ENCODE results near the gene CACNA2D1.

Gene CACNA2D1

GRCh38 chr7:82339958-82340357, 103.6 kb downstream of the CACNA2D1 start:
- DNase-seq: no peak

GRCh38 chr7:82335927-82336326, 107.7 kb downstream of the CACNA2D1 start:
- DNase-seq: no peak

DNA sequence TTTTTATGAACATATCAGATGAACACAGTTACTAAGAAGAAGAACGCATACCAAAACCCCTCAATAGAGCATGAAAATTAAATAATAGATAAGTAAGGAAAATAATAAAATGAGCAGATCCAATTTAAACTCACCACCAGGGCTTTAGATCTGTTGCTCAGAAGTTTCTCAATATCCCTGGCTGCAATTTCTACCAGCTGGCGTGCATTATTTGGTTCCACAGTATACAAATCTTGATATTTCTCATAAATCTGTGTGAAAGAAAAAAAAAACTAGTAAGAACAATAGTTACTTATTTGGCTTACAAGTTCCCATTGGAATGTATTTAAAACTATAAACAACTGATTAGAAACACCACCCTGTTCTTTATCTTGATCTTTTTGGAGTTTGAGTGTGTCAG, 108.6 kb downstream of the CACNA2D1 start:
- DNase-seq: no peak

DNA sequence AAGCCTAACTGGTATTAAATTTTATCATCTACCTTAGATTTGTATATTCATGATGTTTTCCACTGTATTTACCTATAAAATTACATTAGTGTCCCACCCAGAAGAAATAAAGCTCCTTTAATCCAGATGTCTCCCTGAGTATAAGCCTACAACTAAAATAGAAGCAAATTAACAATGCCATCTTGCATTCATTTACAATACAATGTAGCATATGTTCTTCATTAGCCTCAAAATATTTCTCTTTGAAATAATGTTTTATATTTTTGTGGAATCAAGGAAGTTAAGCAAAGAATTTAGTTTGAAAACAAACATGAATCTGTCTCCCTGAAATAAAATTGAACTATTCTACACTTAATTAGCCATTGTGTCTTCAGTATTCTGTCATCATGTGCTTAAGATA, 112.3 kb downstream of the CACNA2D1 start:
- DNase-seq: no peak

GRCh38 chr7:82330706-82331215, 112.8 kb downstream of the CACNA2D1 start:
- no peak for DNase-seq

- no peak for DNase-seq
These were observed 115.7 kb downstream of the CACNA2D1 start for GRCh38 chr7:82327898-82328297.

DNA sequence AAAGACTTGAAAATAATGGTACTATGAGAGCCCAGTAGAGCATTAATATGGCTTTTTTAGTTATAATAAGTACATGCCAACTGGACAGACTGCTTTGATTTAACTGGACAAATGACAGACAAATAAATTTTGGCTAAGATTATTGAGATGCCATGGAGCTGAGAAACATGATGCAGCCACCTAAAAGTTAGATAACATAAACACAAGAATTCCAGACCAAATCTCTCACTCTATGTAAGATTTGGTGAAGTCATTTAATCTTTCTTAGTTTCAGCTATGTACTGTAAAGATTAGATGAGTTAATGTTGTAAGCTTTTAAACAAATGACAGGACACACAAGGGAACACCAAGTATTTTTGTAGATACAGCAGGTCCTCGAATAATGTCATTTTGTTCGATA, 118.2 kb downstream of the CACNA2D1 start:
- DNase-seq: no peak

GRCh38 chr7:82323806-82324205, 119.8 kb downstream of the CACNA2D1 start:
- no peak for DNase-seq

DNA sequence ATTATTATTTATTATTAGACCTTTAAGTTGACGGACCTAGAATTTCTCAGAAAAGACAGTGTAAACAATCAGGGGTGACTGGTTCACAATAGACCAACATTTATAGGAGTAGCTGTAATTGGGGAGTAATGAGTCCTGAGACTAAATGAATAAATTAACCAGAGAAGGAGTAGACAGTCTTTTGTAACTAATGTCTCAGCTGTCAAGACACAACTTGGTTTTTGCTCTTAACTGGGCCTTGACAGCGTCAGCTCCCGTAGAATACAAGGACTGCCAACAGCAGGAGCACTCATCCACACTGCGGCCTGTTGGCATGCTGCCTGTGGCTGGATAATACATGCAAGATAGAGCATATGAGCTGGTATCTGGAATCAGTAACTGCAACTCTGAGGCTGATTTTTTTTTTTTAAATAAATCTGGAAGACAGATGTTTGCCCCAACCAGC, 123.9 kb downstream of the CACNA2D1 start:
- DNase-seq: no peak

DNA sequence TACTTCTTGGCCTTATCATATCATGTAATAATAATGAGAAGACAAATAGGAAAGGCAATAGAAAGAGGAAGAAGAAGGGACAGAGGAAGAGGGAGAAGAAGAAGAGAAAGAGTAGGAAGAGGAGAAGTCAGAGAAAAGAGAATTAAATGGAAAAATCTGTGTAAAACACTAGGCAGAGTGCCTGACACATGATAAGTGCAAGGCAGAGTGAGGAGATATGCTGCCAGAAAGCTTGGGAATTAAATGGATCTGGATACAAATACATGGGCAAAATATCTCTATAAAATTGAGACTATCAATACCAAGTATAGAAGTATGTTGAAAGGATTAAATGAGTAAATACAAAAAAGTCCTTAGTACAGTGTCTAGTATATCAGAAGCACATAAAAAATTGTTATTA, 124.8 kb downstream of the CACNA2D1 start:
- no peak for DNase-seq

DNA sequence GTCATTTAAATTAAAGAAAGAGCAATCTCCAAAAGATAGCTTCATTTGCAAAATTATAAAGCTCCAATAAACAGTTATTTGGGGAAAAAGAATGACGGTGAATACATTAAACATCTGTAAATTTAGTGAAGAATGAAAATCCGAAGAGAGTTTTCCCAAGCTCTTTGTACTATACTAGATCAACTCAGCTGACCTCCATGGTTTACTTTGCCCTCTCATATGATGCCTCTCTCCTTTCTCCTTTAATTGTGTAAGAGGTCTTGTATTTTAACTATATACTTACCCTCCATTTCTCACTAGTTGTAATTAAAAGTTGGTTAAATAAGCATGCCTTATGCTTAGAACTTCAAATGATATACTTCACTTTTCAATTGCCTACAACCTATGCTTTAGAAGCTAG, 125.8 kb downstream of the CACNA2D1 start:
- DNase-seq: no peak

DNA sequence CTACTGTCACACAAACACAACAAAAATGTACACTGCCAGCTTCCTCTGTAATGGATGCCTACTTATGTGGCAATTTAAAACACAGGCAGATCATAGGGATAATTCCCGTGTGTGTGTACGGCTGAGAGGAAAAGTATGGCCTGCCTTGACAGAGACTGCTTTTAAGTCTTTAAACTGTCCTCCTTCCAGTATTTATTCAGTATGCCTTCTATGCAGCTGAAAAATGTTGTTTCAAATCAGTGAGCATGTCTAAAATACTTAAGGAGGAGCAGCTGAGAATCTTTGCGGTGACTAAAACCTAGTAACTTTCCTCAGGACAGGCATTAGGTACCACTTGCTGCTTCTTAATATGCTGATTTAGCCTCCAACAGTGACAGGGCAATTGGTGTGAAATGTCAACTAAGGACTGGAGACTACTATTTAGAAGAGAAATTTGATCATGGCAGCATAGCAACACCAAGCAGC, 126.3 kb downstream of the CACNA2D1 start:
- DNase-seq: no peak

DNA sequence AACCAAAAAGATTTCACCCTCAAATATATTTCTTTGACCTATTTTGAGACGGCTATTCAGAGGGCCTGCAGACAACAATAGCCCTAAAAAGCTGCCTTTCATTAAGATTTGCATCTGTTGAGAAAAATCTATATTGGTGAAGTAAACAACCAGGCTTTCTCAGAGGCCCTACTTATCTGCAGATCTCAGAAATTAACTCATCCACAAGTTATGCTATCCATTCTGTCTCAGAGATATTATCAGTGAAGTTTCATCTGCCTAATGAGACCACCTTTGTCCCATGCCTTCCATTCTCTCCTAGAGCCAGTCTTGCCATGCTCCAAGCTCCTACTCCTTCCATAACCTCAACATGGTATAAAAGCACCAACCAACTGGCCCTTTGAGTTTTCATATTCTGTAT, 130.3 kb downstream of the CACNA2D1 start:
- DNase-seq: no peak

GRCh38 chr7:82312646-82313045, 130.9 kb downstream of the CACNA2D1 start:
- no peak for DNase-seq

DNA sequence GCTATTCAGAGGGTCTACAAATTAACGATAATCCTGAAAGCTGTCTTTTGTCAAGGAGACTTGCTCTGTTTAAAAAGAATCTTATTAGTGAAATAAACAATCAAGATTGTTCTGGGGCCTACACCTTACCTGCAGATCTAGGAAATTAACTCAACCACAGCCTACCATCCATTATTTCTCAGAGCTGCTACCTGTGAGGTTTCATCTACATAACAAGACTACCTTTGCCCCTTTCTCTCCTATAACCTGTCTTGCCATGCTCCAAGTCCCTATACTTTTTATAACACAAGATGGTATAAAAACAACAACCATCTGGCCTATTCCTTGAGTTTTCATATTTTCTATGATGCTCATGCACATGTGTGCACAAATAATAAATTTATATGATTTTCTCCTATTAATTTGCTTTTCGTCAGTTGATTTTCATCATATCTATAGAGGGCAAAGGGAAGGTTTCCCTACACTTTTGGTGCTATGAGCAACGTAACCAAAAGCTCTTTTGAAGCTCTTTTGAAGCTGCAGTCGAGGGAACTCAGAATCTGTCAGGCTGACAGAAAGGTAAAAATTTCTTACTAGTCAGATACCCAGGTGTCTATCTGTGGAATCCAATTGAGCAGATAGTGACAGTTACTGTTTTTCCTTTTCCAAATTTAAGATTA, 138.1 kb downstream of the CACNA2D1 start:
- DNase-seq: no peak

DNA sequence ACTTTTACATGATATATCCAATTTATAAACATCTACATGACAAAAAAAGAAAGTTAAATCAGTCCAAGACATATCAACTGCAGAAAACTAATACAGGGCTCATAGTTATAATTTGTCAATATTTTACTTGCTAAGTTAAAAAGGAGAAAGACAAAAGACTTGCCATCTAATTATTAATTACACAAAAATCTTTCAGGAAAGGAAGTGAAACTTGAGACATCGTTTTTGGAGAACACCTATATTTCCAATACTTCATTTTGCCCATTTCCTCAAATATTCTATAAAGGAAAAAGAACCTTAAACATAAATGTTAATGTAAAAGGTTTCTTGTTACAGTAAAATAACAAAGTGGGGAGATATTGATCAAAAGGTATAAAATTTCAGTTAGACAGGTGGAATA, 148.7 kb downstream of the CACNA2D1 start:
- no peak for DNase-seq

DNA sequence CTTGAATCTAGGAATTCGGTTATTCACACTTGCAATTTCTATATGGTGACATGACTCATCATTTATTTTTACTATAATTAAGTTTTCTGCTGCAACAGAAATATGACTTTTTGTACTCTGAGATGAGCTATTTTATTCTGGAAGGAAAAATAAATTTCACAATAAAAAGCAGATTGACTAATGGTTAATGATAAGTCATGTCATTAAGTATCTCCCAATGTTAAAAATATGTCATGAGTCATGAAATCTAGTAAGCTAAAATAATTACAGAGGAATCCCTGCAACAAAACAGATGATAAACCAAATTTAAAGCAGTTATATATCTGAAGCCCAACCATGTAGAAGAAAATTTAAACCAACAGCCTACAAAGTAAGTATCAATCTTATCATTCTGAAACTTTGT, 149.2 kb downstream of the CACNA2D1 start:
- no peak for DNase-seq

GRCh38 chr7:82293467-82293866, 150.1 kb downstream of the CACNA2D1 start:
- no peak for DNase-seq

DNA sequence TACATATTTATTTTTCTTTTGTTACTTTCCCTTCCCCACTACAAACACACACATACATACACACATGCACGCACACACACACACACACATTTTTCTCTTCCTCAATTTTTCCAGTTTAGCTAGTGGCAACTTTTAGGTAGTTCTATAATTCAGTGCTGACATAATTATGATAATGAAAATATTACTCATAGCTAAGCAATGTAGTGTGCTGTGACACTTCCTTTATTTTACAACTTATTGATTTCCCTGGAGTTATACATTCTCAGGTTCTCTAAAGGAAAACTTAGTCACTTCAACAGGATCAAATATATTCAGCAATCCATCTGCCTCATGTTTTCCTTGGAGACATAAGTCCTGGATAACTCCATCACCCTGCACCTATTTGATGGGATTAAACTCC, 151.6 kb downstream of the CACNA2D1 start:
- DNase-seq: no peak

GRCh38 chr7:82289889-82290288, 153.7 kb downstream of the CACNA2D1 start:
- DNase-seq: no peak

GRCh38 chr7:82289152-82289535, 154.4 kb downstream of the CACNA2D1 start:
- no peak for DNase-seq

- DNase-seq: no peak
These were observed 156.8 kb downstream of the CACNA2D1 start for GRCh38 chr7:82286798-82287140.

DNA sequence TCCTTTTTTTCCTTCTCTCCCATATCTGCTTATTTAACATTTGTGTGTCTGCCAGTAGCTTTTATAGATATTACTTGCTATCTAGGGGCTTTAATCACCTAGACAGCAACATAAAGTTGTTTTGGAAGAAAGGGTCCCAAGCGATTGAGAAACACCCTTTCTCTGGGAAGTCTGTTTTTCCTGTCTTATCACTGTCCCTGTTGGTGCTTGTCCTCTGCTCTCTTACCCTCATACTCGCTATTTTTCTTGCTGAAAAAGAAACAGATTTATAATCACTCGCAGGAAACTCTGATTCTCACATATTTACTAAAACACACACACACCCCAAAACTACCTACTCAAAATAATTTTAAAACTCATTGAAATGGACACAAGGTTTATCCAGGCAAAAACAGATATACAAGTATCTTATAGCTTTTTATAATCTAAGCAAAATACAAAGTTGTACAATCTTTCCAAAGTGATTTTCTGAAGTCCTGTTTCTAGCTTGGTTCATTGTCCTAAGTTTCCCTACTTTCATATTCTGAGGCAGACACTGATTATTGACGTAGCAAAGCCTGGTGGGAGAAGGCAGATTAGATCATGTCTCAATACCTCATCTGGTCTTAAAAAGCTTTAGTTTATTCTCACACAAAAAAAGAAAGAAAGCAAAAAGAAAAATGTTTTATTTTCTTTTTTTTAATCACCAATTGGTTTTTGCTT, 157.3 kb downstream of the CACNA2D1 start:
- no peak for DNase-seq

- no peak for DNase-seq
These were observed 158.5 kb downstream of the CACNA2D1 start for GRCh38 chr7:82284936-82285519.
